PC-3 (cell line): ENCODE results near the gene HOXA9. TPM values are rescaled to one million over a fixed set of nuclear protein-coding genes. Genes with fewer than 3 reads are reported as not detected.

Experiments
- ATAC-seq: fragments of 200-7000 bp; cut with Tn5 transposase; 2 replicates; pipeline ENCODE4 v1.9.1; 2020; ENCODE audit warnings: mild to moderate bottlenecking, moderate library complexity
- BruUV-seq: library from RNA; stranded (reverse); fragments of 400-500 nt; replicated peaks from 2 replicates; lab custom pipeline; 2021; lab: Mats Ljungman, UMichigan
- CTCF ChIA-PET: fragments of 300-600 bp; sonication (Branson Sonifier 250); formaldehyde crosslinking; loops from one replicate; lab custom pipeline; 2022; ENCODE audit warnings: antibody characterized with exemption; lab: Charles Lee
- POLR2A ChIA-PET: fragments of 300-600 bp; sonication (Branson Sonifier 250); formaldehyde crosslinking; loops from one replicate; lab custom pipeline; 2022; ENCODE audit warnings: antibody characterized with exemption; ENCODE audit not compliant: unreplicated experiment; lab: Charles Lee
- DNase-seq: peaks from one replicate; pipeline ENCODE4 v3.0.0-alpha.2; 2015
- H2AFZ ChIP-seq: fragments of 300-600 bp; sonication (generic); 2 replicates; pipeline ENCODE4 v1.6.0; 2016; ENCODE audit warnings: antibody characterized with exemption, low read length
- H3F3A ChIP-seq: fragments of 300-600 bp; sonication (generic); one replicate; pipeline ENCODE4 v1.6.0; 2017; ENCODE audit warnings: antibody characterized with exemption, low read length, control low read depth, mild to moderate bottlenecking; ENCODE audit not compliant: unreplicated experiment
- H3K27ac ChIP-seq: fragments of 300-600 bp; sonication (generic); 2 replicates; pipeline ENCODE4 v1.5.1; 2016; ENCODE audit warnings: mild to moderate bottlenecking, low read length
- H3K27me3 ChIP-seq: fragments of 300-600 bp; sonication (generic); 2 replicates; pipeline ENCODE4 v1.6.1; 2016; ENCODE audit warnings: low read length, mixed read lengths
- H3K36me3 ChIP-seq: fragments of 300-600 bp; sonication (generic); 2 replicates; pipeline ENCODE4 v1.6.1; 2016; ENCODE audit warnings: low read depth, mixed run types, low read length, mixed read lengths
- H3K4me1 ChIP-seq: fragments of 300-600 bp; sonication (generic); 2 replicates; pipeline ENCODE4 v1.5.1; 2016; ENCODE audit warnings: low read length; ENCODE audit not compliant: insufficient read depth
- H3K4me2 ChIP-seq: fragments of 300-600 bp; sonication (generic); 2 replicates; pipeline ENCODE4 v1.6.0; 2016; ENCODE audit warnings: low read length
- H3K4me3 ChIP-seq: fragments of 300-600 bp; sonication (generic); 2 replicates; pipeline ENCODE4 v1.5.1; 2016; ENCODE audit warnings: mild to moderate bottlenecking, low read length, mixed read lengths
- H3K79me2 ChIP-seq: fragments of 300-600 bp; sonication (generic); 2 replicates; pipeline ENCODE4 v1.6.1; 2017; ENCODE audit warnings: low read length, mixed read lengths
- H3K9ac ChIP-seq: fragments of 300-600 bp; sonication (generic); 2 replicates; pipeline ENCODE4 v1.6.0; 2016; ENCODE audit warnings: mild to moderate bottlenecking, low read length
- H3K9me2 ChIP-seq: fragments of 300-600 bp; sonication (generic); replicated peaks from 2 replicates; pipeline ENCODE4 v1.6.1; 2016; ENCODE audit warnings: mixed run types, low read length, mixed read lengths
- H3K9me3 ChIP-seq: fragments of 300-600 bp; sonication (generic); 2 replicates; pipeline ENCODE4 v1.6.1; 2016; ENCODE audit warnings: low read length, mixed read lengths
- H4K20me1 ChIP-seq: fragments of 300-600 bp; sonication (generic); 2 replicates; pipeline ENCODE4 v1.6.1; 2016; ENCODE audit warnings: low read length, mixed read lengths
- CTCF ChIP-seq: fragments of 300-600 bp; sonication (generic); conservative IDR thresholded peaks from 2 replicates; pipeline ENCODE4 v1.5.1; 2017; ENCODE audit warnings: antibody characterized with exemption, low read depth, mild to moderate bottlenecking, low read length
- EZH2 ChIP-seq: fragments of 300-600 bp; sonication (generic); IDR thresholded peaks from one replicate; pipeline ENCODE4 v1.6.1; 2017; ENCODE audit warnings: antibody characterized with exemption, mild to moderate bottlenecking, low read length; ENCODE audit not compliant: unreplicated experiment
- EZH2phosphoT487 ChIP-seq: fragments of 300-600 bp; sonication (generic); IDR thresholded peaks from 2 replicates; pipeline ENCODE4 v1.6.1; 2018; ENCODE audit warnings: mild to moderate bottlenecking, antibody characterized with exemption, low read length, borderline replicate concordance
- intact Hi-C: fragments of 100-400 bp; cut with micrococcal nuclease; formaldehyde crosslinking; loops from 2 replicates; pipeline ENCODE4 v1.9.0; 2023
- total RNA-seq: library from RNA; depleted of rRNA; stranded (reverse); fragments of >200 nt; gene quantifications from 2 replicates; pipeline ENCODE4 v1.2.3, GENCODE V29; 2014

Gene HOXA9
- total RNA-seq, 1 experiment from 2014 or later, result 69.0 TPM

- Histone ChIP-seq H3K27ac (no peak overlapping the region), H3K9me2 (no peaks in the 10 kb centered on the region), H3K36me3 (no peaks in the 10 kb centered on the region), H3K9ac (no peak overlapping the region), H3K4me2 (peak overlapping the region; percentile 88), H3K4me1 (peaks cover 29% of the 10 kb centered on the region), H3K4me3 (peak overlapping the region; percentile 77), H3F3A (no peaks in the 10 kb centered on the region), H3K27me3 (no peaks in the 10 kb centered on the region), H4K20me1 (no peaks in the 10 kb centered on the region), H3K79me2 (peaks cover 40% of the 10 kb centered on the region), H3K9me3 (no peaks in the 10 kb centered on the region), H2AFZ (peak overlapping the region; percentile 78; the same call in 1 of the 2 replicates)
- CTCF ChIA-PET, result no interaction called here
- TSS peak; percentile 32 for BruUV-seq
- DNase-seq, result no peak
- no peak for TF ChIP-seq CTCF
- no peak for TF ChIP-seq EZH2phosphoT487
- TF ChIP-seq EZH2, result no peak
- intact Hi-C loops, result no loop called here
- no peak for ATAC-seq
- POLR2A ChIA-PET, result no interaction called here
These were observed 36.3 kb downstream of the HOXA9 start for GRCh38 chr7:27128776-27129728.

- CTCF ChIA-PET, result interaction anchor here (0.6 kb wide), 1 partner anchor 78 kb away, joined by 3 read pairs; no protein-coding TSS in a partner anchor
- Histone ChIP-seq H3K9me3 (no peaks in the 10 kb centered on the region), H3K79me2 (peaks cover 31% of the 10 kb centered on the region), H3K4me3 (no peak overlapping the region), H3K4me2 (no peak overlapping the region), H3K9ac (no peak overlapping the region), H4K20me1 (no peaks in the 10 kb centered on the region), H3K9me2 (no peaks in the 10 kb centered on the region), H3F3A (no peaks in the 10 kb centered on the region), H3K36me3 (no peaks in the 10 kb centered on the region), H3K27me3 (no peaks in the 10 kb centered on the region), H3K27ac (no peak overlapping the region), H3K4me1 (peaks cover 19% of the 10 kb centered on the region), H2AFZ (no peak overlapping the region)
- DNase-seq, result no peak
- intact Hi-C loops, result no loop called here
- POLR2A ChIA-PET, result no interaction called here
- no TSS peak for BruUV-seq
- ATAC-seq, result no peak
- TF ChIP-seq EZH2 (no peak), EZH2phosphoT487 (no peak), CTCF (no peak)
These were observed 37.3 kb downstream of the HOXA9 start for GRCh38 chr7:27128034-27128433.
